C1 segment of cervical spinal cord (tissue), 14 donors: ENCODE measurements around the gene MOK.

Experiments
- DNase-seq, 14 donors: peaks; one replicate each; lab custom pipeline; 2025; lab: John Stamatoyannopoulos, UW

MOK gene

GRCh38 chr14:102285106-102285505, 19.9 kb downstream of the MOK start:
- no peak for DNase-seq

DNA sequence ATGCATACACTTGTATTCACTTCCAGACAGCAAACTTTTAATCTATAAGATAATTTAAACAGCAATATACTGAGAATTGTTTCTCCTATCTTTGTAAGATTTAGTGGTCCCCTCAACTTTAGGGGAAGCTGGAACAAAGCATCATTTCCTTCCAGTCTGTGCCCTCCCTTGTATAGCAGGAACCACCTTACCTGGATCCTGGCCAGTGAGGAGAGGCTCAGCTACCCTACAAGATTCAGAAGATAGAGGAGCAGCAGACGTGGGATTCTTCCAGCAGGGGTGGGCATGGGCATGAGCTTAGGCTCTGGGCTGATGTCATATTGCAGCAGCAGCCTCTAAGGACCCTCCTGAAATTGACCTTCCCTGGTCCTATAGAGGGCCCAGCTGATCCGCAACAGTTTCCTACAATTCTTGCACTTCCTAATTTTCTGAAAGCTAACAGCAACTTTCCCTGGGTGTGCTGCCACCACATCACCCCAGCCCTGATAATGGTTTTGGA, 21.3 kb downstream of the MOK start:
- no peak for DNase-seq

- no peak for DNase-seq
Measured at GRCh38 chr14:102282751-102283465, 22.1 kb downstream of the MOK start.

GRCh38 chr14:102280376-102280962, 24.5 kb downstream of the MOK start:
- DNase-seq: no peak

GRCh38 chr14:102279688-102280348, 25.1 kb downstream of the MOK start:
- no peak for DNase-seq

- DNase-seq: no peak
Measured at GRCh38 chr14:102279282-102279681, 25.7 kb downstream of the MOK start.

DNA sequence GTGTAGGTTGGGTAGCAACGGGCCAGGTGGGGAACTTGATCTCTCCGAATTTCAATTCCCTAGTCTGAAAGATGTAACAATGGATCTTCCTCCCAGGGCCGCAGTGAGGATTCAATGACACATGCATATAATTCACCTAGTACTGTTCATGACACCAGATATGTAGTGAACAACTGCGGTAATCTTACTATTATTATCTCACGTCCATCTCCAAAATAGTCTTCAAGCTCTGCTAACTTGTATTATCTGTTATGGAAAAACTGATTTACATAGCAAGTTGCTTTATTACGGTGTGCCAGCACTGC, 26.4 kb downstream of the MOK start:
- DNase-seq: no peak

DNA sequence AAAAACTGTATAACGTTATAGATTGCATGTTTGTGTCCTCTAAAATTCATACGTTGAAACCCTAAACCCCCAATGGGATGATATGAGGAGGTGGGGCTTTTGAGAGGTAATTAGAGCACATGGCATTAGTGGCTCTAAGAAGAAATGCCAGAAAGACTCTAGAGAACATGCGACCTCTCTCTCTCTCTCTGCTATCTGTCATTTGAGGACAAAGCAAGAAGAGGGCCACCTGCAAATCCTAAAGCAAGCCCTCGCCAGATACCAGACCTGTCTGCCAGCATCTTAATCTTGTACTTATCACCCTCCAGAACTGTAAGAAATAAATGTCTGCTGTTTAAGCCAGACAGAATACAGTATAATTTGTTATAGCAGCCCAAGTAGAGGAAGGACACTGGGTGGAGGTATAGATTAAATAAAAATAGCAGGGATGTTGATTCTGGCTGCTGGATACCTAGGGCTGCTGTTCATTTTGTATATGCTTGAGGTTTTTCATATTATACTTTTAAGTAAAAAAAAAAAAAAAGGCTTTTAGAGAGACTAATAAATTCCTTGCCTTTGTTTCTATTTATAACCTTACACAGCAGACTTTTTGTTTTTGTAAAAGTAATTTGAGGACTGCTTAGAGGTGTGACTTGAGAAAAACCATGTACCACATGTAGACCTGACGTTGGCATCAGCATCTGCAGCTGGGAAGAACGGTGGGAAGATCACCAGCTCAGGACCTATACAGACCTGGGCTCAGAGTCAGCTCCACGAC, 26.9 kb downstream of the MOK start:
- no peak for DNase-seq

DNA sequence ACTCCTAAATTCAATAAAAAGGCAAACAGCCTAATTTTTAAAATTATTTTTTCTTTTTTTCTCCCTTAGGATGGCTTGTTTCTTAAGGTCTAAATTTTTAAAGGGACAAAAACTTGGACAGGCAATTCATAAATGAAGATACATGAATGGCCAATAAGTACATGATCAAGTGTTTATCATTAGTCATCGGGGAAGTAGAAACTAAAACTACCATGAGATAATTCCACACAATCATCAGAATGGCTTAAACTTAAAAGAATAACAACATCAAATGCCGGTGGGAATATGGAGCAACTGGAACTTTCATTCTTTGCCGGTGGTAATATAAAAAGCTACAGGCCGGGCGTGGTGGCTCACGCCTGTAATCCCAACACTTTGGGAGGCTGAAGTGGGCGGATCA, 29.1 kb downstream of the MOK start:
- no peak for DNase-seq

DNA sequence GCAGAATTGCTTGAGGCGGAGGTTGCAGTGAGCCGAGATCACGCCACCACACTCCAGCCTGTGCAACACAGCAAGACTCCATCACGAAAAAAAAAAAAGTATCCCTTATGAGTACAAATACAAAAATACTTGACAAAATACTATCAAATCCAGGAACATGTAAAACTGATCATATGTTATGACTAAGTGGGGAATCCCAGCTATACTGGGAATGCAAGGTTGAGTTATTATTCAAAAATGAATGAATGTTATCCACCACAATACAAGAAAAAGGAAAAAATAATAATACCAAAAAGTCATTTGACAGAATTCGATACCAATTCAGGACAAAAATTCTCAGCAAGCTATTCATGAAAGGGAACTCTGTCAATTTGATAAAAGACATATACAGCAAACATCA, 32.6 kb downstream of the MOK start:
- DNase-seq: no peak

DNA sequence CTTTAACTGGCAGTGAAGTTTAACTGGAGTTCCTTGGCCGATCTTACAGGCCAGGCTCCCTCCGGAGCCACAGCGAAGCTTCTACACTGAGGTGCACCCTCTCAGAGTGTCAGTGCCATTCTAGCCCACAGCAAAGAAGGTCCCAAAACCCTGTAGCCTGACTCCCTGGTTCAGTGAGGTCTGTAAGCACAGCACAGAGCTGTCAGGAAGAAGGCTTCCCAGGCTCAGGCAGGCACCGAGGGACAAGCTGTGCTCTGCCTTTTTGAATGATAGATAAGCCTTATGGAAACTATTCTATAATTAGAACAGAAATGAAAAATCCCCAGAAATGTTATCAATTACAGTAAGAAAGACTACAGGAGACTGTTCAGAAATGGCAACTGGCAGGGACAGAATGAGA, 40.2 kb downstream of the MOK start:
- DNase-seq: no peak

GRCh38 chr14:102264355-102264754, 40.6 kb downstream of the MOK start:
- no peak for DNase-seq

- peak in 7 of 14 donors; percentile 2 to 46 (median 13) for DNase-seq
Measured at GRCh38 chr14:102262929-102263462, 42.0 kb downstream of the MOK start.

GRCh38 chr14:102258136-102258535, 46.8 kb downstream of the MOK start:
- no peak for DNase-seq

GRCh38 chr14:102256716-102257115, 48.2 kb downstream of the MOK start:
- DNase-seq: no peak

- DNase-seq: no peak
Measured at GRCh38 chr14:102255401-102256190, 49.4 kb downstream of the MOK start.

DNA sequence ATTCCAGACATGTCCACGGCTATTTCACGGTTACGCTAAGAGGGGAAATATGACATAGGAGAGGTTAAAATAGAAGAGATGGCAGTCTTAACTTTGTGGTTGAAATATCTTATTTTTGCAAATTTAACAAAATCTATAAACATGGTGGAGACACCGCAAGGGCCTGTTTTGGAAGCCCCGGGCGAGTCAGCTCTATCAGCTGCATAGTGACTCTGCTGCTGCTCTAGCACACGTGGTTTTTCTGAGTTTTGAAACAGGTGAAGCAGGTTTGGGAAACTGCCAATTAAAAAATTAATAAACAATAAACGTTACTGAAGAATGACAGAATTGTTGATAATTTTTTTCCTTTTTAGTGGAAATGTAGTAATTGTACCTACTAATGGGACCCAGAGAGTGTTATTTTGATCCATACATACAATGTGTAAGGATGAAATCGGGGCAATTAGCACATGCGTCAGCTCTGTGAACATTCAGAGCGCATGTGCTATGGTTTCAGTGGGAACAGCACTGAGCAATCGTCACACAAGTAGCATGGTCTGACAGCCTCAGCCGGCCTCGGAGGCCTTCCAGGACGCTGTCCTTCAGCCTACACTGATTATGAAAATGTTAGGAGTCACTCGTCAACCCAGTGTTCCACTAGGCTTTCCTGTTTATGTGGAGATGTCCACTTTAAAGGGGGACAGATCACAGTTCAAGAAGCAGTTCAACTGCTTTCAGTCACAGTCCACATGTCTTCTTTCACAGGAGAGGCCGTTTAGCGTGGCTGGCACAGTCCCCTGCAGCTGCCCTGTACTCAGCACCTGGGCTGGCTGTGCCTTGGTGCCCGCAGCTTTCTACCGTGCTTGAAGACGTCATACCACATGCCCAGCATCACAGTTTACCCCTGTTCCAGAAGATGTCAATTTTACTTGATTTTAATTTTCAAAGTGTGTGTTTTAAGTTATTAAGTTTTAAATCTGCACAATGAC, 51.8 kb downstream of the MOK start:
- DNase-seq: no peak

GRCh38 chr14:102251161-102251560, 53.8 kb downstream of the MOK start:
- no peak for DNase-seq

DNA sequence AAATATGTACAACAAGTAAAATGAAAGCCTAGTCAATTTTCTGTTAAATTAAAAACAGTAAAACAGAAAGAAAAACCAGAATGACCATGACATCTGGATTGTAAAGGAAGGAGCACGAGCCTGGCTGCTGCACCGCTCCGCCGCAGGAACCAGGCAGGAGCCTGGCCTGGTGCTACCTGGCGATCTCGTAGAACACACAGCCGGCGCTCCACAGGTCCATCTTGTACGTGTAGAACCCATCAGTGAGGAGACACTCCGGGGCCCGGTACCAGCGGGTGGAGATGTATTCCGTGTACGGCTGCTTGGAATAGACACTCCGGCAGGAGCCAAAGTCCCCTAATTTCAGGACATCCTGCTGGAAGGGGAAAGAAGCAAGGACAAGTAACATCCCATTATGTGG, 54.3 kb downstream of the MOK start:
- DNase-seq: no peak

- no peak for DNase-seq
Measured at GRCh38 chr14:102249981-102250380, 55.0 kb downstream of the MOK start.
